ENCODE data around the gene IPP.

IPP gene

GRCh38 chr1:45674478-45674877 is 76.0 kb downstream of the IPP start:
- no peak for FAIRE-seq

GRCh38 chr1:45673956-45674355 is 76.5 kb downstream of the IPP start:
- no peak for FAIRE-seq
- TF ChIP-seq POLR2A (IDR thresholded peaks at IDR 0.05; ENCODE audit: low read depth, low read length): no peak
- no peak for TF ChIP-seq POLR2AphosphoS5 (IDR thresholded peaks at IDR 0.05; ENCODE audit: low read depth, low read length)
- TF ChIP-seq TAF1 (IDR thresholded peaks at IDR 0.05; ENCODE audit: borderline replicate concordance, low read depth, low read length): no peak
- no peak for DNase-seq (ENCODE audit: insufficient read length)

More at GRCh38 chr1:45674478-45674877, 76.0 kb downstream of the IPP start:
- TF ChIP-seq TAF1 (IDR thresholded peaks at IDR 0.05; ENCODE audit: borderline replicate concordance, low read depth, low read length) (no peak), POLR2A (IDR thresholded peaks at IDR 0.05; ENCODE audit: low read depth, low read length) (no peak), POLR2AphosphoS5 (IDR thresholded peaks at IDR 0.05; ENCODE audit: low read depth, low read length) (no peak)
- DNase-seq (ENCODE audit: insufficient read length): no peak

GRCh38 chr1:45669859-45670655 is 80.4 kb downstream of the IPP start:
- no peak for TF ChIP-seq POLR2AphosphoS5 (IDR thresholded peaks at IDR 0.05; ENCODE audit: low read depth, low read length)
- FAIRE-seq: no peak
- DNase-seq (ENCODE audit: insufficient read length): no peak

- FAIRE-seq (no peak), DNase-seq (ENCODE audit: insufficient read length) (no peak)
- TF ChIP-seq TAF1 (IDR thresholded peaks at IDR 0.05; ENCODE audit: borderline replicate concordance, low read depth, low read length) (no peak), POLR2A (IDR thresholded peaks at IDR 0.05; ENCODE audit: low read depth, low read length) (no peak), POLR2AphosphoS5 (IDR thresholded peaks at IDR 0.05; ENCODE audit: low read depth, low read length) (no peak)
Measured at GRCh38 chr1:45669379-45669778, 81.1 kb downstream of the IPP start.

GRCh38 chr1:45668526-45668925 is 81.9 kb downstream of the IPP start:
- FAIRE-seq (no peak), DNase-seq (ENCODE audit: insufficient read length) (no peak)
- TF ChIP-seq POLR2AphosphoS5 (IDR thresholded peaks at IDR 0.05; ENCODE audit: low read depth, low read length) (no peak), POLR2A (IDR thresholded peaks at IDR 0.05; ENCODE audit: low read depth, low read length) (no peak), TAF1 (IDR thresholded peaks at IDR 0.05; ENCODE audit: borderline replicate concordance, low read depth, low read length) (no peak)

- FAIRE-seq (no peak), DNase-seq (ENCODE audit: insufficient read length) (no peak)
- TF ChIP-seq POLR2A (IDR thresholded peaks at IDR 0.05; ENCODE audit: low read depth, low read length): no peak
- TF ChIP-seq POLR2AphosphoS5 (IDR thresholded peaks at IDR 0.05; ENCODE audit: low read depth, low read length): no peak
- TF ChIP-seq TAF1 (IDR thresholded peaks at IDR 0.05; ENCODE audit: borderline replicate concordance, low read depth, low read length): no peak
Measured at GRCh38 chr1:45667321-45668111, 82.9 kb downstream of the IPP start.

- DNase-seq (ENCODE audit: insufficient read length) (no peak), FAIRE-seq (no peak)
- no peak for TF ChIP-seq POLR2A (IDR thresholded peaks at IDR 0.05; ENCODE audit: low read depth, low read length)
- TF ChIP-seq POLR2AphosphoS5 (IDR thresholded peaks at IDR 0.05; ENCODE audit: low read depth, low read length): no peak
- no peak for TF ChIP-seq TAF1 (IDR thresholded peaks at IDR 0.05; ENCODE audit: borderline replicate concordance, low read depth, low read length)
Measured at GRCh38 chr1:45666836-45667235, 83.6 kb downstream of the IPP start.

GRCh38 chr1:45660336-45660735 is 90.1 kb downstream of the IPP start:
- FAIRE-seq (no peak), DNase-seq (ENCODE audit: insufficient read length) (no peak)
- no peak for TF ChIP-seq POLR2AphosphoS5 (IDR thresholded peaks at IDR 0.05; ENCODE audit: low read depth, low read length)
- no peak for TF ChIP-seq TAF1 (IDR thresholded peaks at IDR 0.05; ENCODE audit: borderline replicate concordance, low read depth, low read length)
- TF ChIP-seq POLR2A (IDR thresholded peaks at IDR 0.05; ENCODE audit: low read depth, low read length): no peak

GRCh38 chr1:45659222-45659621 is 91.2 kb downstream of the IPP start:
- no peak for TF ChIP-seq TAF1 (IDR thresholded peaks at IDR 0.05; ENCODE audit: borderline replicate concordance, low read depth, low read length)
- no peak for TF ChIP-seq POLR2A (IDR thresholded peaks at IDR 0.05; ENCODE audit: low read depth, low read length)
- no peak for TF ChIP-seq POLR2AphosphoS5 (IDR thresholded peaks at IDR 0.05; ENCODE audit: low read depth, low read length)
- DNase-seq (ENCODE audit: insufficient read length): no peak
- no peak for FAIRE-seq

GRCh38 chr1:45658171-45658570 is 92.3 kb downstream of the IPP start:
- no peak for FAIRE-seq
- no peak for DNase-seq (ENCODE audit: insufficient read length)
- TF ChIP-seq POLR2A (IDR thresholded peaks at IDR 0.05; ENCODE audit: low read depth, low read length) (no peak), TAF1 (IDR thresholded peaks at IDR 0.05; ENCODE audit: borderline replicate concordance, low read depth, low read length) (no peak), POLR2AphosphoS5 (IDR thresholded peaks at IDR 0.05; ENCODE audit: low read depth, low read length) (no peak)

GRCh38 chr1:45656573-45657226 is 93.8 kb downstream of the IPP start:
- no peak for DNase-seq (ENCODE audit: insufficient read length)
- FAIRE-seq: no peak
- TF ChIP-seq POLR2AphosphoS5 (IDR thresholded peaks at IDR 0.05; ENCODE audit: low read depth, low read length) (no peak), POLR2A (IDR thresholded peaks at IDR 0.05; ENCODE audit: low read depth, low read length) (no peak), TAF1 (IDR thresholded peaks at IDR 0.05; ENCODE audit: borderline replicate concordance, low read depth, low read length) (no peak)

All from GM12892 (cell line).